Eye (tissue), 1 donor: Measurements from ENCODE around the gene KCNK18.

Experiments used
- DNase-seq: peaks from one replicate; pipeline ENCODE4 v3.0.0-alpha.2; 2015

Gene KCNK18

GRCh38 chr10:117254774-117255735, 57.8 kb downstream of the KCNK18 start:
- DNase-seq = no peak

GRCh38 chr10:117255835-117256460, 58.7 kb downstream of the KCNK18 start:
- no peak for DNase-seq

- DNase-seq = no peak
Observed at GRCh38 chr10:117256910-117257309, 59.6 kb downstream of the KCNK18 start.

- peak; percentile 73 for DNase-seq
Observed at GRCh38 chr10:117257721-117258120, 60.4 kb downstream of the KCNK18 start.

- DNase-seq = no peak
Observed at GRCh38 chr10:117259279-117259678, 62.0 kb downstream of the KCNK18 start.
